Measurements from ENCODE around the gene RASL11A.

DNA sequence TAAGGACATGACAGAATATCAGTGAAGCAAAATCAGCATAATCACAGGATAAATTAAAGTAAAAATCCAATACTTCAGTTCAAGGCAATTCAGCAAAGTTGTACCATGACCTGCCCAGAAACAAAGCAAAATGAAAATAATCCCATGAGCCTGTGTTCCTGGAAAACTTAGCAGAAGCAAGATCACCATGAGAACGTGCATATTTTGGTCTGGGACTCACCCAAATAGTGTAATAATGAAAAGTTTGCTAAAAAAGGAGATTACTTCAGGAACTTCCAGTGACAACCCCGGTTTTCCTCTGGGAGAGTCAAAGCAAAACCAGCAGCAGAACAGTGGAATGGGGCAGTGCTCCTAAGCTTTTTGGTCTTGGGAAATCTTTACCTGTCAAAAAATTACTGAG, 34.2 kb upstream of the RASL11A start:
- TF ChIP-seq, protein P1, sequence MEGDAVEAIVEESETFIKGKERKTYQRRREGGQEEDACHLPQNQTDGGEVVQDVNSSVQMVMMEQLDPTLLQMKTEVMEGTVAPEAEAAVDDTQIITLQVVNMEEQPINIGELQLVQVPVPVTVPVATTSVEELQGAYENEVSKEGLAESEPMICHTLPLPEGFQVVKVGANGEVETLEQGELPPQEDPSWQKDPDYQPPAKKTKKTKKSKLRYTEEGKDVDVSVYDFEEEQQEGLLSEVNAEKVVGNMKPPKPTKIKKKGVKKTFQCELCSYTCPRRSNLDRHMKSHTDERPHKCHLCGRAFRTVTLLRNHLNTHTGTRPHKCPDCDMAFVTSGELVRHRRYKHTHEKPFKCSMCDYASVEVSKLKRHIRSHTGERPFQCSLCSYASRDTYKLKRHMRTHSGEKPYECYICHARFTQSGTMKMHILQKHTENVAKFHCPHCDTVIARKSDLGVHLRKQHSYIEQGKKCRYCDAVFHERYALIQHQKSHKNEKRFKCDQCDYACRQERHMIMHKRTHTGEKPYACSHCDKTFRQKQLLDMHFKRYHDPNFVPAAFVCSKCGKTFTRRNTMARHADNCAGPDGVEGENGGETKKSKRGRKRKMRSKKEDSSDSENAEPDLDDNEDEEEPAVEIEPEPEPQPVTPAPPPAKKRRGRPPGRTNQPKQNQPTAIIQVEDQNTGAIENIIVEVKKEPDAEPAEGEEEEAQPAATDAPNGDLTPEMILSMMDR (IDR thresholded peaks at IDR 0.05): no peak
- TF ChIP-seq POLR2A (IDR thresholded peaks at IDR 0.05): no peak

Measured in heart left ventricle (tissue), 13 donors.